ENCODE data around the gene PTPRM.

The PTPRM gene

DNA sequence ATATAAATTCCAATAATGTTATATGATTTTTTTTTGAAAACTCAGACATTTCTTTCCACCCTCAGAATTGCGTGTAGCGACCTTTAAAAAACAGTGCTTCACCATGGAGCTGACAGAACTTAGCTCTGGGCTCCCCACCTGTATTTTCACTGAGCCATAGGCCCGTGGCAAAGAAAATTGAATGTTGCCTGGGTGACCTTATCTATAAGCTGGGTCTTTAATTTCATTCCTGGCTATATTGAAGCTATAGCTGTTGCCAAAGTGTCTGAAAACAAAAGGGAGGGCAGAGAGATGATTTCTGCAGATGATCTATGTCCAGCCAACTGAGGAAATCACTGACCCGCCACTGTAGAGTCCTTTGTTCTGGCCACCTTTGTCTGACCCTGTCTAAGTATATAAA is 411.7 kb downstream of the PTPRM start:
- TF ChIP-seq, protein P1, sequence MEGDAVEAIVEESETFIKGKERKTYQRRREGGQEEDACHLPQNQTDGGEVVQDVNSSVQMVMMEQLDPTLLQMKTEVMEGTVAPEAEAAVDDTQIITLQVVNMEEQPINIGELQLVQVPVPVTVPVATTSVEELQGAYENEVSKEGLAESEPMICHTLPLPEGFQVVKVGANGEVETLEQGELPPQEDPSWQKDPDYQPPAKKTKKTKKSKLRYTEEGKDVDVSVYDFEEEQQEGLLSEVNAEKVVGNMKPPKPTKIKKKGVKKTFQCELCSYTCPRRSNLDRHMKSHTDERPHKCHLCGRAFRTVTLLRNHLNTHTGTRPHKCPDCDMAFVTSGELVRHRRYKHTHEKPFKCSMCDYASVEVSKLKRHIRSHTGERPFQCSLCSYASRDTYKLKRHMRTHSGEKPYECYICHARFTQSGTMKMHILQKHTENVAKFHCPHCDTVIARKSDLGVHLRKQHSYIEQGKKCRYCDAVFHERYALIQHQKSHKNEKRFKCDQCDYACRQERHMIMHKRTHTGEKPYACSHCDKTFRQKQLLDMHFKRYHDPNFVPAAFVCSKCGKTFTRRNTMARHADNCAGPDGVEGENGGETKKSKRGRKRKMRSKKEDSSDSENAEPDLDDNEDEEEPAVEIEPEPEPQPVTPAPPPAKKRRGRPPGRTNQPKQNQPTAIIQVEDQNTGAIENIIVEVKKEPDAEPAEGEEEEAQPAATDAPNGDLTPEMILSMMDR (IDR thresholded peaks at IDR 0.05; ENCODE audit: low read depth, low read length), result no peak
- H3K4me3 ChIP-seq (ENCODE audit: low read depth, low read length), result no peak overlapping the region

DNA sequence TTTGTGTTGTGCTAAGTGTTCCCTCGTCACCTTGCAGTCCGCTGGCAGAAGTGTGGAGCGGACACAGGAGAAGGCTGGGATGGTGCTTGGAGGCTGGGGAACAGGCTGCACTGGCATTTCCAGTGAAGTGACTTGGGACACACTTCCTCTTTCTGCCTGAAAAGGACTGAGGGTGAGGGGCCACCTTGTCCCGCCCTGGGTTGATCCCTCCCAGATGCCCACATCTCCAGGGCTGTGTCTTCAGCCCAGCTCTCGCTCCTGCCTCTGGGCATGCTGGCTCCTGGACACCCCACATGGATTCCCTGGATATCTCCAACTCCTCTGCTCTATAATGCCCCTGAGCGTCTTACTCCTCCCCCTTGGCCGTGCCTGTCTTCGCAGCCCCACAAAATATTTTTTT is 412.6 kb downstream of the PTPRM start:
- TF ChIP-seq, protein P1 (IDR thresholded peaks at IDR 0.05; ENCODE audit: low read depth, low read length), result no peak
- H3K4me3 ChIP-seq (ENCODE audit: low read depth, low read length), result no peak overlapping the region

DNA sequence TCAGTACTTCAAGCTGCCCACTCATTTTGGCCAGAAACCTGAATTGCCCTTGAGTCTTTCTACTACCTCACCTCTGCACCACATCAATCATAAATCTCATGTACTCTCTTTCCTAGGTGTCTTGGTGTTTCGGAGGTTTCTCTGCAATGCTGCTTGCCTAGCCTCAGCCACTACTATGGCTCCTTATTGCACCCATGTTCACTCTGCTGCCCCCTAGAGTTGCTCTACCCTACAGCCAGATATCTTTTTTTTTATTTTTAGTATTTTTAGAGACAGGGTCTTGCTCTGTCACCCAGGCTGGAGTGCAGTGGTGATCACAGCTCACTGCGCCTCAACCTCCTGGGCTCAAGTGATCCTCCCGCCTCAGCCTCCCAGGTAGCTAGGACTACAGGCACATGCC is 413.0 kb downstream of the PTPRM start:
- no peak overlapping the region for H3K4me3 ChIP-seq (ENCODE audit: low read depth, low read length)
- TF ChIP-seq, protein P1 (IDR thresholded peaks at IDR 0.05; ENCODE audit: low read depth, low read length), result no peak

DNA sequence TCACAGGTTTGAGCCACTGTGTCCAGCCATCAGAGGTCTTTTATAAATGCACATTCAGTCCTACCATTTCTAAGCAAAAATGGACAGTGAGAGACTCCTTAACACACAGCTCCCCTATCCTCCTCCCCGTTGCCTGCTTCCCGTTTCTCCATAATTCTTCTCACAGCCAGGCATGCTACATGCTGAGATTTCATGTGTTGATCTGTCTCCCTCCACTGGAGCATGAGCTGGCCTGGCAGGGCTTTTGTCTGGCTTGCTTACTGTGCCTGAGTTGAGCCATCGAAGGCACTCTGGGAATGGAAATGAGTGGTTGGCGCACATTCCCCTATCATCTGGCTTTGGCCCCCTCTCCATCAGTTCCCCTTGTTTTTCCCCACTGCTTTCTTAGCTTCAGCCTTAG is 413.5 kb downstream of the PTPRM start:
- TF ChIP-seq, protein P1 (IDR thresholded peaks at IDR 0.05; ENCODE audit: low read depth, low read length), result no peak
- no peak overlapping the region for H3K4me3 ChIP-seq (ENCODE audit: low read depth, low read length)

DNA sequence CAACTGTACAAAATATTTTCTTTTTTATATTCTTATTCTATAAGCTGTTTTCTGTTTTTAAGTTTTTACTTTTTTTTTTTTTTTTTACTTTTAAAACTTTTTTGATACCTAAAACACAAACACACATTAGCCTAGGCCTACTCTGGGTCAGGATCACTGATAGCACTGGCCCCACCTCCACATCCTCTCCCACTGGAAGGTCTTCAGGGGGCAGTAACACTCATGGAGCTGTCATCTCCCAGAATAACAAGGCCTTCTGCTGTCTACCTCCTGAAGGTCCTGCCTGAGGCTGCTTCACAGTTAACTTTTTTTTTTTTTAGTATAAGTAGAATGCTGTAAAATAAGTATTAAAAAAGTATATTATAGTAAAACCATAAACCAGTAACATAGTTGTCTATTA is 415.1 kb downstream of the PTPRM start:
- TF ChIP-seq, protein P1 (IDR thresholded peaks at IDR 0.05; ENCODE audit: low read depth, low read length), result no peak
- no peak overlapping the region for H3K4me3 ChIP-seq (ENCODE audit: low read depth, low read length)

DNA sequence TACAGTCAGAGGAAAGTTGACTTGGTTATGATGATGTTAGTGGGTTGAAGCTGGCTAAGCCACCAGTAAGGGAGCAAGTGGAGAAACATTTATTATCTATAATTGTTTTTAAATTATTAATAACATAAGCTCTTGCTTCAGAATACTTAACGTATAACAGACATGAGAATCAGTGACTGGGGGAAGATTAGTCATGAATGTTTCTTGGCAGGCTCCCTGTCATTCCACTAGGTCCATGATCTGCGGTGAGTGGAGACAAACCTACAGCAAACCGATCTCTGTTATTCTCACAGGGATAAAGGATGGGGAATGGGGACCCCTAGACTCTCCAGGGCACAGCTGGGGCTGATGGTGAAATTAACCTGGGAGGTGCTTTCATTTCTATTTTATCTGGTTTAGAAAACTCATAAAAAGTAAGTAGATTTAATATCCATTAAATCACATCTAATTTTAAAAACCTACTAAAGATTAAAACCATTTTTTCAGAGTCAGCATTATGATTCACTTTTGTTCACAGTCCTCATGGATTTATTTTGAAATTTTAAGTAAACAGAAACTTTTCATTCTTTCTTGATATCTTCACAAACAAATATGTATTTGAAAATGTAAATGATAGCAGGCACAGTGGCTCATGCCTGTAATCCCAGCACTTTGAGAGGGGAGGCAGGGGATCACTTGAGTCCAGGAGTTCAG is 420.3 kb downstream of the PTPRM start:
- TF ChIP-seq, protein P1 (IDR thresholded peaks at IDR 0.05; ENCODE audit: low read depth, low read length), result no peak
- H3K4me3 ChIP-seq (ENCODE audit: low read depth, low read length), result no peak overlapping the region

DNA sequence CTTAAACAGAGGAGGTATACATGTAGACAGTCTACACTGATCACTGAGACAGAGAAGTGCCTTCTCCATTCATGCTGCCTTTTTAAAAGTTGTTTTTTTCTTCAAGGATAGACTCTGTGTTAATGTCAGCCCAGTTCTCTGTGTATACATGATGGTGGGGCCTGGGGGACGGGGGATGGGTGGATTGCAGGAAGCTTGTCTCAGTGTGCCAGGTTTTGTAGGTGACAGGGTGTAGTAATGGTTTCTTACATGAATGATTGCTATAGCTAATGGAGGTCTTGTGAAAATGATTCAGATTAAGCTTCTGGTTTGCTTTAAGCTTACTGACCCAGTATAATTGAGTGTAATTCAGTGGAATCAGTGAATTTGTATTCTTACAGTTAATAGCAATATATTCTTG is 423.6 kb downstream of the PTPRM start:
- no peak overlapping the region for H3K4me3 ChIP-seq (ENCODE audit: low read depth, low read length)
- TF ChIP-seq, protein P1 (IDR thresholded peaks at IDR 0.05; ENCODE audit: low read depth, low read length), result no peak

All from WI38 (cell line).